K562 (cell line): Measurements from ENCODE around the gene NF2.

ENCODE experiments used
- CC2D1A ChIP-seq: fragments of 450-650 bp; IDR thresholded peaks from 2 replicates; pipeline ENCODE4 v1.6.1; 2017; ENCODE audit warnings: mild to moderate bottlenecking
- EP300 ChIP-seq: IDR thresholded peaks from 2 replicates; pipeline ENCODE4 v1.6.1; 2012; ENCODE audit warnings: low read length, improper control_type of control experiment
- MYC ChIP-seq, 2 experiments: fragments of 250-450 bp in 1 of 2; sonication (Bioruptor Pico) in 1 of 2; IDR thresholded peaks; 2 replicates each; pipeline versions ENCODE4 v1.5.1 to v1.6.1; 2012 to 2021; ENCODE audit warnings: low read depth in 2 of 2, borderline replicate concordance in 1 of 2, improper control_type of control experiment in 1 of 2, low read length in 1 of 2, mild to moderate bottlenecking in 1 of 2, moderate library complexity in 1 of 2
- POLR2A ChIP-seq: fragments of 450-650 bp; conservative IDR thresholded peaks from 2 replicates; pipeline ENCODE4 v1.6.1; 2016
- POLR2AphosphoS2 ChIP-seq: IDR thresholded peaks from 2 replicates; pipeline ENCODE4 v1.6.1; 2012; ENCODE audit warnings: low read length, improper control_type of control experiment
- POLR2AphosphoS5 ChIP-seq: IDR thresholded peaks from 2 replicates; pipeline ENCODE4 v1.6.1; 2011; ENCODE audit warnings: mild to moderate bottlenecking, low read depth, low read length, moderate library complexity; ENCODE audit not compliant: control insufficient read depth, insufficient read depth
- RCOR1 ChIP-seq, 2 experiments: IDR thresholded peaks; 2 replicates each; pipeline ENCODE4 v1.6.1; 2012; ENCODE audit warnings: low read depth in 2 of 2, low read length in 2 of 2, borderline replicate concordance in 1 of 2, improper control_type of control experiment in 1 of 2
- SAP30 ChIP-seq: fragments of 200-600 bp; sonication (generic); IDR thresholded peaks from 2 replicates; pipeline ENCODE4 v1.6.1; 2012; ENCODE audit warnings: borderline replicate concordance, low read depth, mild to moderate bottlenecking, moderate library complexity, low read length, control low read depth, inconsistent platforms; ENCODE audit not compliant: insufficient read depth, poor library complexity, severe bottlenecking
- SNRNP70 ChIP-seq: fragments of 200-400 bp; formaldehyde crosslinking; optimal IDR thresholded peaks from 2 replicates; pipeline ENCODE3; 2017; ENCODE audit warnings: low read depth, low read length
- ZFP1 ChIP-seq: fragments of 450-650 bp; formaldehyde crosslinking; IDR thresholded peaks from 2 replicates; pipeline ENCODE4 v1.4.0; 2020; ENCODE audit warnings: mild to moderate bottlenecking, mixed read lengths
- ZNF354B ChIP-seq: fragments of 250-450 bp; sonication (Bioruptor Pico); IDR thresholded peaks from 2 replicates; pipeline ENCODE4 v1.4.0; 2020
- ZNF384 ChIP-seq: IDR thresholded peaks from 2 replicates; pipeline ENCODE4 v1.6.1; 2012; ENCODE audit warnings: low read depth, low read length, improper control_type of control experiment
- ZNF76 ChIP-seq: fragments of 250-450 bp; sonication (Bioruptor Pico); IDR thresholded peaks from 2 replicates; pipeline ENCODE4 v1.4.0; 2020; ENCODE audit warnings: mild to moderate bottlenecking, moderate library complexity, borderline replicate concordance
- TF ChIP-seq, protein P1 (sequence below): sonication (generic); formaldehyde crosslinking; IDR thresholded peaks from 2 replicates; pipeline ENCODE4 v1.5.0; 2020; ENCODE audit warnings: missing genetic modification reagents

DNA sequence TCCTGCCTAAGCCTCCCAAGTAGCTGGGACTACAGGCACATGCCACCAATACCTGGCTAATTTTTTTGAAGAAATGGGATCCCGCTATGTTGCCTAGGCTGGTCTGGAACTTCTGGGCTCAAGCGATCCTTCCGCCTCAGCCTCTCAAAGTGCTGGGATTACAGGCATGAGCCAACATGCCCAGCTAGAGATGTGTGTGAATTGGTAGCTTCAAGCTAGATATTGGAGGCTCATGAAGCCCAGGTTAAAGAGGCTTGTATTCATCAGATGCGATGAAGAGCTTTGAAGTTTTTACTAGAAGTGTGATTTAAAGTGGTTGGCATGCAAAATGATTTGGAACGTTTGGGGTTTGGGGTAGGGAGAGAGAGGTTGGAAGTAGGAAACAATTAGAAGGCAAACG is 19.6 kb downstream of the NF2 start:
- no peak for TF ChIP-seq CC2D1A
- no peak for TF ChIP-seq ZNF354B (CRISPR knock-in tag)
- no peak for TF ChIP-seq MYC (IDR thresholded peaks at IDR 0.05; ENCODE audit: low read depth, low read length)
- TF ChIP-seq MYC (CRISPR knock-in tag; IDR thresholded peaks at IDR 0.05; ENCODE audit: borderline replicate concordance, low read depth), result no peak
- no peak for TF ChIP-seq RCOR1 (IDR thresholded peaks at IDR 0.05; ENCODE audit: borderline replicate concordance in 1 of 2, low read depth in 2 of 2, low read length in 2 of 2)
- no peak for TF ChIP-seq SNRNP70
- TF ChIP-seq POLR2A, result no peak
- no peak for TF ChIP-seq SAP30
- TF ChIP-seq ZNF384, result no peak
- no peak for TF ChIP-seq POLR2AphosphoS5
- TF ChIP-seq POLR2AphosphoS2, result no peak
- TF ChIP-seq, protein P1, sequence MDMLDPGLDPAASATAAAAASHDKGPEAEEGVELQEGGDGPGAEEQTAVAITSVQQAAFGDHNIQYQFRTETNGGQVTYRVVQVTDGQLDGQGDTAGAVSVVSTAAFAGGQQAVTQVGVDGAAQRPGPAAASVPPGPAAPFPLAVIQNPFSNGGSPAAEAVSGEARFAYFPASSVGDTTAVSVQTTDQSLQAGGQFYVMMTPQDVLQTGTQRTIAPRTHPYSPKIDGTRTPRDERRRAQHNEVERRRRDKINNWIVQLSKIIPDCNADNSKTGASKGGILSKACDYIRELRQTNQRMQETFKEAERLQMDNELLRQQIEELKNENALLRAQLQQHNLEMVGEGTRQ (CRISPR knock-in tag), result no peak
- TF ChIP-seq ZNF76 (CRISPR knock-in tag), result no peak
- no peak for TF ChIP-seq EP300
- TF ChIP-seq ZFP1 (CRISPR knock-in tag), result no peak
